ENCODE data around the gene BCAP31.

- TF ChIP-seq YY1 (IDR thresholded peaks at IDR 0.05; ENCODE audit: insufficient read depth, insufficient read length) (no peak), SUZ12 (IDR thresholded peaks at IDR 0.05; ENCODE audit: extremely low read depth, insufficient read depth, insufficient read length) (no peak), ZNF274 (IDR thresholded peaks at IDR 0.05; ENCODE audit: low read depth, low read length) (no peak)
These were observed 30.9 kb upstream of the BCAP31 start for GRCh38 chrX:153755136-153755535.
